ENCODE data around the gene UBE2QL1.

UBE2QL1 gene

GRCh38 chr5:6482735-6483134, 34.1 kb downstream of the UBE2QL1 start:
- Histone ChIP-seq H3K4me1 (ENCODE audit: insufficient read depth, insufficient read length) (no peaks in the 10 kb centered on the region), H3K9me3 (ENCODE audit: insufficient read depth, low read length) (no peaks in the 10 kb centered on the region), H3K36me3 (ENCODE audit: insufficient read depth, insufficient read length, low read length) (no peaks in the 10 kb centered on the region), H3K27me3 (ENCODE audit: insufficient read depth, insufficient read length) (no peaks in the 10 kb centered on the region), H3K9ac (ENCODE audit: insufficient read length, low read depth) (no peak overlapping the region), H3K4me3 (ENCODE audit: insufficient read length, low read depth) (no peak overlapping the region)
- TF ChIP-seq SUZ12 (IDR thresholded peaks at IDR 0.05; ENCODE audit: extremely low read depth, insufficient read depth, insufficient read length) (no peak), ZNF274 (IDR thresholded peaks at IDR 0.05; ENCODE audit: low read depth, low read length) (no peak), YY1 (IDR thresholded peaks at IDR 0.05; ENCODE audit: insufficient read depth, insufficient read length) (no peak)
- no peak for DNase-seq (ENCODE audit: low read depth, low spot score)

- H3K36me3 ChIP-seq (ENCODE audit: insufficient read depth, insufficient read length, low read length) = no peaks in the 10 kb centered on the region
- no peaks in the 10 kb centered on the region for H3K4me1 ChIP-seq (ENCODE audit: insufficient read depth, insufficient read length)
- no peak for TF ChIP-seq SUZ12 (IDR thresholded peaks at IDR 0.05; ENCODE audit: extremely low read depth, insufficient read depth, insufficient read length)
- TF ChIP-seq ZNF274 (IDR thresholded peaks at IDR 0.05; ENCODE audit: low read depth, low read length) = no peak
- no peak for TF ChIP-seq YY1 (IDR thresholded peaks at IDR 0.05; ENCODE audit: insufficient read depth, insufficient read length)
- H3K9me3 ChIP-seq (ENCODE audit: insufficient read depth, low read length) = no peaks in the 10 kb centered on the region
- H3K9ac ChIP-seq (ENCODE audit: insufficient read length, low read depth) = no peak overlapping the region
- no peaks in the 10 kb centered on the region for H3K27me3 ChIP-seq (ENCODE audit: insufficient read depth, insufficient read length)
- DNase-seq (ENCODE audit: low read depth, low spot score) = no peak
- no peak overlapping the region for H3K4me3 ChIP-seq (ENCODE audit: insufficient read length, low read depth)
Observed at GRCh38 chr5:6483880-6484382, 35.3 kb downstream of the UBE2QL1 start.

DNA sequence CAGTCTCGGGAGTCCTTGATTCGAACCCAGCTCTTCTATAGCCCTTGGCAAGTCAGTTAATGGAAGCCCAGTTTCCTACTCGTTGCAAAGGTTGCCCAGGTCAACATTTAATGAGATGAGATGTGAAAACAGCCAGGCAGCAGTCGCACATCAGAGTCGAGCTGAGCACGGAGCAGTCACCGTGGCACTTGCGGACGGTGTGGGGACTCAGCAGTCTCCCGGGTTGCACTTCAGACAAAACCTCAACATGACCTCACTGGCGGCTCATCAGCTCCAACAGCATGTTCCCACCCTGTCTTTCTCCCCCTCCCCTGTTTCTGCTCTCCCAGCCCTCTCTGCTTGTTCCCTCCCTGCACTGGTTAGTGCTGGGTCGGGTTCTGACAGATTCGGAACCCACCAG, 35.8 kb downstream of the UBE2QL1 start:
- Histone ChIP-seq H3K9ac (ENCODE audit: insufficient read length, low read depth) (no peak overlapping the region), H3K4me3 (ENCODE audit: insufficient read length, low read depth) (no peak overlapping the region), H3K27me3 (ENCODE audit: insufficient read depth, insufficient read length) (no peaks in the 10 kb centered on the region), H3K36me3 (ENCODE audit: insufficient read depth, insufficient read length, low read length) (no peaks in the 10 kb centered on the region), H3K4me1 (ENCODE audit: insufficient read depth, insufficient read length) (no peaks in the 10 kb centered on the region), H3K9me3 (ENCODE audit: insufficient read depth, low read length) (no peaks in the 10 kb centered on the region)
- DNase-seq (ENCODE audit: low read depth, low spot score) = no peak
- TF ChIP-seq YY1 (IDR thresholded peaks at IDR 0.05; ENCODE audit: insufficient read depth, insufficient read length) (no peak), ZNF274 (IDR thresholded peaks at IDR 0.05; ENCODE audit: low read depth, low read length) (no peak), SUZ12 (IDR thresholded peaks at IDR 0.05; ENCODE audit: extremely low read depth, insufficient read depth, insufficient read length) (no peak)

DNA sequence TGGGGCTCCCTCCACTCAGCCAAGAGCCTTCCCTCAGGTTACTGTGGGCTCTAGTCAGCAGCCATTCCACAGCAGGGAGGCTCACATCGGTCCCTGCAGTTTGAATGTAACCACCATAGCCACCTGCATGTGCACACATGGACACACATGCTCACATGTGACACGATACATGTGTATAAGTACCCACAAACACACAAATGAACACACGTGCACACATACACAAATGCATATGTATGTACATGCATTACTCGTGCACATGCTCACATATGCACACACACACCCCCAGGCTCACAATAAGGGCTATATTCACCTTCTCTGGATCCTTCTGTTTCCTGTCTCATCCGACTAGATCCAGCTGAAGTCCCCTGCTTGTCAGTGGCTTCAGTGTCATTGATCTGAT, 36.2 kb downstream of the UBE2QL1 start:
- no peak overlapping the region for H3K9ac ChIP-seq (ENCODE audit: insufficient read length, low read depth)

DNA sequence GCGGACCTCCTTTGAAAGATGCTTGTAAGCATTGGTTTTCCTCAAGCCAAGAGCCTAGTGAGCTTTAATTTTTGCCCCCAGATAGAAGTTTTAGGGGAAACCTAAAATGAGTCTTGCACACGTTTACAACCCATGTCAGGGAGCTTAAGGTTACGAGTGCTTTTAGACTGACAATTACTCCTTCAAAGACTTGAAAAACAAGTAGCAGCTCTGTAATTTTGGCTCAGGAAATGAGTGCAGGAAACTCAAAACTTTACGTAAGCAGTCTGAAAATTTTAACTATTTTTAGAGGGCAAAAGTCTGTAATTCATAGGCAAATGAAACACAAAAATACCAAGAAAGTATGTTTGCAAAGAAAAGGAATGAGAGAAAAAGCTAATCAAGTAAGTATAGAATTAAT, 36.8 kb downstream of the UBE2QL1 start:
- Histone ChIP-seq H3K36me3 (ENCODE audit: insufficient read depth, insufficient read length, low read length) (no peaks in the 10 kb centered on the region), H3K4me3 (ENCODE audit: insufficient read length, low read depth) (no peak overlapping the region), H3K4me1 (ENCODE audit: insufficient read depth, insufficient read length) (no peaks in the 10 kb centered on the region), H3K27me3 (ENCODE audit: insufficient read depth, insufficient read length) (no peaks in the 10 kb centered on the region), H3K9ac (ENCODE audit: insufficient read length, low read depth) (no peak overlapping the region), H3K9me3 (ENCODE audit: insufficient read depth, low read length) (no peaks in the 10 kb centered on the region)
- TF ChIP-seq YY1 (IDR thresholded peaks at IDR 0.05; ENCODE audit: insufficient read depth, insufficient read length) (no peak), SUZ12 (IDR thresholded peaks at IDR 0.05; ENCODE audit: extremely low read depth, insufficient read depth, insufficient read length) (no peak), ZNF274 (IDR thresholded peaks at IDR 0.05; ENCODE audit: low read depth, low read length) (no peak)
- no peak for DNase-seq (ENCODE audit: low read depth, low spot score)

More for the DNA sequence above, 36.2 kb downstream of the UBE2QL1 start:
- no peak overlapping the region for H3K4me3 ChIP-seq (ENCODE audit: insufficient read length, low read depth)
- no peak for TF ChIP-seq YY1 (IDR thresholded peaks at IDR 0.05; ENCODE audit: insufficient read depth, insufficient read length)
- TF ChIP-seq SUZ12 (IDR thresholded peaks at IDR 0.05; ENCODE audit: extremely low read depth, insufficient read depth, insufficient read length) = no peak
- no peak for TF ChIP-seq ZNF274 (IDR thresholded peaks at IDR 0.05; ENCODE audit: low read depth, low read length)
- H3K9me3 ChIP-seq (ENCODE audit: insufficient read depth, low read length) = no peaks in the 10 kb centered on the region
- H3K4me1 ChIP-seq (ENCODE audit: insufficient read depth, insufficient read length) = no peaks in the 10 kb centered on the region
- no peaks in the 10 kb centered on the region for H3K36me3 ChIP-seq (ENCODE audit: insufficient read depth, insufficient read length, low read length)
- DNase-seq (ENCODE audit: low read depth, low spot score) = no peak
- no peaks in the 10 kb centered on the region for H3K27me3 ChIP-seq (ENCODE audit: insufficient read depth, insufficient read length)

GRCh38 chr5:6486074-6486473, 37.4 kb downstream of the UBE2QL1 start:
- Histone ChIP-seq H3K4me1 (ENCODE audit: insufficient read depth, insufficient read length) (no peaks in the 10 kb centered on the region), H3K9ac (ENCODE audit: insufficient read length, low read depth) (no peak overlapping the region), H3K4me3 (ENCODE audit: insufficient read length, low read depth) (no peak overlapping the region), H3K27me3 (ENCODE audit: insufficient read depth, insufficient read length) (no peaks in the 10 kb centered on the region), H3K9me3 (ENCODE audit: insufficient read depth, low read length) (no peaks in the 10 kb centered on the region), H3K36me3 (ENCODE audit: insufficient read depth, insufficient read length, low read length) (no peaks in the 10 kb centered on the region)
- DNase-seq (ENCODE audit: low read depth, low spot score) = no peak
- TF ChIP-seq ZNF274 (IDR thresholded peaks at IDR 0.05; ENCODE audit: low read depth, low read length) = no peak
- no peak for TF ChIP-seq YY1 (IDR thresholded peaks at IDR 0.05; ENCODE audit: insufficient read depth, insufficient read length)
- TF ChIP-seq SUZ12 (IDR thresholded peaks at IDR 0.05; ENCODE audit: extremely low read depth, insufficient read depth, insufficient read length) = no peak

DNA sequence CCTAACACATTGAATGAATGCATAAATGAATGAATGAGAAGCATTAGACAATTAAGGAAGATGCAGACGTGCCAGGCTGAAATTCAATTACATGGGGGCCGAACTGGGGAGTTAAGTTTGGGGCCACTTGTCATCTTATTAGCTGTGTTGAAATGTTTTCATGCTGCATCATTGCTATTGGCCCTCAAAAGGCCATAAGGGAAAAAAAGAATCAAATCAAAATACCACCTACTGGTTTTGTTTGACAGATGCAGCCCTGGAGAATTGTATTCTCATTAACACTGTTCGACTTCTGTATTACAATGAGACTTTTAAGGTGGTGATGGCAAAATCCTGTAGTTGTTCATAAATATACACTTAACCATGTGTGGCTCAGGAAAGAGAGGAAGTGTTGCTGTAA, 38.4 kb downstream of the UBE2QL1 start:
- Histone ChIP-seq H3K9me3 (ENCODE audit: insufficient read depth, low read length) (no peaks in the 10 kb centered on the region), H3K4me1 (ENCODE audit: insufficient read depth, insufficient read length) (no peaks in the 10 kb centered on the region), H3K36me3 (ENCODE audit: insufficient read depth, insufficient read length, low read length) (no peaks in the 10 kb centered on the region), H3K4me3 (ENCODE audit: insufficient read length, low read depth) (no peak overlapping the region), H3K9ac (ENCODE audit: insufficient read length, low read depth) (no peak overlapping the region), H3K27me3 (ENCODE audit: insufficient read depth, insufficient read length) (no peaks in the 10 kb centered on the region)
- no peak for DNase-seq (ENCODE audit: low read depth, low spot score)
- TF ChIP-seq SUZ12 (IDR thresholded peaks at IDR 0.05; ENCODE audit: extremely low read depth, insufficient read depth, insufficient read length) (no peak), ZNF274 (IDR thresholded peaks at IDR 0.05; ENCODE audit: low read depth, low read length) (no peak), YY1 (IDR thresholded peaks at IDR 0.05; ENCODE audit: insufficient read depth, insufficient read length) (no peak)

Data from NT2/D1 (cell line).